H1 (cell line): ENCODE results near the gene LCN12. TPM values are rescaled to one million over a fixed set of nuclear protein-coding genes. Genes with fewer than 3 reads are reported as not detected.

Experiments
- CTCF ChIA-PET: fragments of 300-600 bp; sonication (Branson Sonifier 250); formaldehyde crosslinking; loops from one replicate; lab custom pipeline; 2021; ENCODE audit not compliant: partially characterized antibody; lab: Charles Lee
- POLR2A ChIA-PET: fragments of 300-600 bp; sonication (Branson Sonifier 250); formaldehyde crosslinking; loops from one replicate; lab custom pipeline; 2021; ENCODE audit warnings: inconsistent platforms; ENCODE audit not compliant: partially characterized antibody; lab: Charles Lee
- DNase-seq, 2 experiments: peaks; one replicate each; pipeline versions ENCODE4 v3.0.0 to v3.0.0-alpha.2; 2010 to 2022; ENCODE audit warnings: low spot score in 2 of 2, low read depth in 1 of 2, mixed read lengths in 1 of 2
- FAIRE-seq: peaks from 2 replicates; lab custom pipeline; 2011; peaks lifted over from hg19 to GRCh38; lab: Jason Lieb, UNC
- H2AFZ ChIP-seq: 2 replicates; pipeline ENCODE4 v1.8.1; 2012; ENCODE audit warnings: low read length, inconsistent platforms
- H2AK5ac ChIP-seq: 2 replicates; pipeline ENCODE4 v1.6.1; 2013; ENCODE audit warnings: low read depth, low read length
- H2BK120ac ChIP-seq: replicated peaks from 2 replicates; pipeline ENCODE3; 2013; ENCODE audit warnings: low read depth, low read length, inconsistent platforms
- H2BK12ac ChIP-seq: 2 replicates; pipeline ENCODE4 v1.6.1; 2013; ENCODE audit warnings: low read depth, low read length
- H2BK15ac ChIP-seq: 2 replicates; pipeline ENCODE4 v1.6.1; 2013; ENCODE audit warnings: low read length
- H2BK20ac ChIP-seq: 2 replicates; pipeline ENCODE4 v1.6.1; 2013; ENCODE audit warnings: low read length
- H2BK5ac ChIP-seq: 2 replicates; pipeline ENCODE4 v1.6.1; 2013; ENCODE audit warnings: low read depth, low read length
- H3K14ac ChIP-seq: 2 replicates; pipeline ENCODE4 v1.6.1; 2013; ENCODE audit warnings: inconsistent platforms; ENCODE audit not compliant: insufficient read length
- H3K18ac ChIP-seq: 2 replicates; pipeline ENCODE4 v1.6.1; 2013; ENCODE audit warnings: low read length; ENCODE audit errors: extremely low read depth
- H3K23ac ChIP-seq: 2 replicates; pipeline ENCODE4 v1.6.1; 2013; ENCODE audit warnings: inconsistent platforms; ENCODE audit not compliant: insufficient read length
- H3K23me2 ChIP-seq: 2 replicates; pipeline ENCODE4 v1.6.1; 2013; ENCODE audit warnings: low read depth, low read length
- H3K27ac ChIP-seq: 2 replicates; pipeline ENCODE4 v1.6.1; 2011; ENCODE audit warnings: low read depth, low read length, inconsistent platforms
- H3K27me3 ChIP-seq, 4 experiments: replicated peaks in 1 of 4; 1 replicate in 1 of 4; 2 replicates in 3 of 4; pipeline versions ENCODE4 v1.6.1 to v1.8.1; 2011 to 2013; ENCODE audit warnings: low read length in 3 of 4, mild to moderate bottlenecking in 3 of 4, inconsistent platforms in 2 of 4, mixed read lengths in 2 of 4, moderate library complexity in 1 of 4; ENCODE audit not compliant: control insufficient read depth in 3 of 4, insufficient read depth in 3 of 4; ENCODE audit errors: extremely low read depth in 1 of 4
- H3K36me3 ChIP-seq, 4 experiments: 2 replicates each; pipeline versions ENCODE4 v1.6.1 to v1.8.1; 2011 to 2013; ENCODE audit warnings: mild to moderate bottlenecking in 4 of 4, low read length in 3 of 4, moderate library complexity in 2 of 4, control low read depth in 1 of 4, inconsistent platforms in 1 of 4; ENCODE audit not compliant: insufficient read depth in 4 of 4, control insufficient read depth in 2 of 4
- H3K4ac ChIP-seq: replicated peaks from 2 replicates; pipeline ENCODE3; 2013; ENCODE audit warnings: low read length, low read depth, mixed read lengths, inconsistent platforms; ENCODE audit not compliant: insufficient read length
- H3K4me1 ChIP-seq, 4 experiments: replicated peaks in 1 of 4; 1 replicate in 1 of 4; 2 replicates in 3 of 4; pipeline versions ENCODE4 v1.6.1 to v1.8.1; 2011 to 2013; ENCODE audit warnings: low read length in 3 of 4, inconsistent platforms in 2 of 4, mixed read lengths in 1 of 4; ENCODE audit not compliant: insufficient read depth in 4 of 4, control insufficient read depth in 3 of 4
- H3K4me2 ChIP-seq, 2 experiments: 2 replicates each; pipeline versions ENCODE4 v1.6.1 to v1.8.1; 2011 to 2013; ENCODE audit warnings: low read depth in 2 of 2, low read length in 2 of 2, control low read depth in 1 of 2, inconsistent platforms in 1 of 2, mild to moderate bottlenecking in 1 of 2; ENCODE audit not compliant: insufficient read depth in 1 of 2
- H3K4me3 ChIP-seq, 4 experiments: fragments of 200-600, 300-600 bp in 1 of 4; sonication (generic), shearing (Covaris generic), sonication (Bioruptor Twin) in 1 of 4; 2 replicates each; pipeline versions ENCODE4 v1.5.1 to v1.8.1; 2011 to 2016; ENCODE audit warnings: low read length in 4 of 4, low read depth in 3 of 4, control low read depth in 2 of 4, inconsistent platforms in 2 of 4, mild to moderate bottlenecking in 2 of 4, mixed read lengths in 1 of 4, moderate library complexity in 1 of 4; ENCODE audit not compliant: insufficient read depth in 2 of 4; ENCODE audit errors: extremely low read depth in 1 of 4
- H3K56ac ChIP-seq: replicated peaks from 2 replicates; pipeline ENCODE3; 2013; ENCODE audit warnings: low read depth, mild to moderate bottlenecking, mixed read lengths, low read length, inconsistent platforms; ENCODE audit not compliant: insufficient read length
- H3K79me1 ChIP-seq: 2 replicates; pipeline ENCODE4 v1.6.1; 2013; ENCODE audit warnings: low read depth, low read length, control low read depth
- H3K79me2 ChIP-seq, 2 experiments: 2 replicates each; pipeline versions ENCODE4 v1.6.1 to v1.8.1; 2012 to 2013; ENCODE audit warnings: low read length in 2 of 2, mild to moderate bottlenecking in 2 of 2, inconsistent platforms in 1 of 2; ENCODE audit not compliant: insufficient read depth in 2 of 2, control insufficient read depth in 1 of 2
- H3K9ac ChIP-seq, 4 experiments: replicated peaks in 1 of 4; 1 replicate in 1 of 4; 2 replicates in 3 of 4; pipeline versions ENCODE4 v1.6.1 to v1.8.1; 2011 to 2013; ENCODE audit warnings: low read depth in 3 of 4, low read length in 3 of 4, control low read depth in 2 of 4, mild to moderate bottlenecking in 2 of 4, moderate library complexity in 2 of 4, inconsistent platforms in 1 of 4; ENCODE audit errors: extremely low read depth in 1 of 4
- H3K9me3 ChIP-seq, 2 experiments: 2 replicates each; pipeline versions ENCODE4 v1.6.1 to v1.8.1; 2012 to 2013; ENCODE audit warnings: mild to moderate bottlenecking in 2 of 2, moderate library complexity in 2 of 2, control low read depth in 1 of 2, inconsistent platforms in 1 of 2, low read depth in 1 of 2, low read length in 1 of 2, mixed read lengths in 1 of 2; ENCODE audit not compliant: insufficient read depth in 2 of 2
- H4K20me1 ChIP-seq, 2 experiments: replicated peaks in 1 of 2; 2 replicates each; pipeline versions ENCODE3 to v1.8.1; 2011 to 2013; ENCODE audit warnings: inconsistent platforms in 2 of 2, low read length in 2 of 2, mild to moderate bottlenecking in 1 of 2; ENCODE audit not compliant: insufficient read depth in 2 of 2, control insufficient read depth in 1 of 2
- H4K5ac ChIP-seq: 2 replicates; pipeline ENCODE4 v1.6.1; 2013; ENCODE audit warnings: low read length, low read depth, mixed read lengths, inconsistent platforms; ENCODE audit not compliant: insufficient read length
- H4K8ac ChIP-seq: 2 replicates; pipeline ENCODE4 v1.8.0; 2013; ENCODE audit warnings: mild to moderate bottlenecking, moderate library complexity, low read length, inconsistent platforms; ENCODE audit not compliant: insufficient read depth; ENCODE audit errors: extremely low read depth
- H4K91ac ChIP-seq: replicated peaks from 2 replicates; pipeline ENCODE3; 2013; ENCODE audit warnings: low read length, mixed read lengths, inconsistent platforms; ENCODE audit not compliant: insufficient read length
- KDM4A ChIP-seq: IDR thresholded peaks from one replicate; pipeline ENCODE4 v1.7.1; 2012; ENCODE audit warnings: low read depth, mild to moderate bottlenecking, moderate library complexity, low read length, inconsistent platforms; ENCODE audit not compliant: severe bottlenecking
- MAX ChIP-seq: IDR thresholded peaks from 2 replicates; pipeline ENCODE4 v1.6.1; 2012; ENCODE audit warnings: inconsistent platforms
- NRF1 ChIP-seq: IDR thresholded peaks from 2 replicates; pipeline ENCODE4 v1.6.1; 2011; ENCODE audit warnings: mild to moderate bottlenecking, low read depth, low read length, improper control_type of control experiment
- PHF8 ChIP-seq: fragments of 200-600 bp; sonication (generic); conservative IDR thresholded peaks from 2 replicates; pipeline ENCODE4 v1.7.1; 2012; ENCODE audit warnings: low read depth, mild to moderate bottlenecking, inconsistent platforms, low read length, moderate library complexity
- SIN3A ChIP-seq, 2 experiments: IDR thresholded peaks in 1 of 2; conservative IDR thresholded peaks in 1 of 2; 2 replicates each; pipeline ENCODE4 v1.6.1; 2011 to 2012; ENCODE audit warnings: low read length in 2 of 2, improper control_type of control experiment in 1 of 2, low read depth in 1 of 2, mild to moderate bottlenecking in 1 of 2
- SP1 ChIP-seq: IDR thresholded peaks from 2 replicates; pipeline ENCODE4 v1.6.1; 2011; ENCODE audit warnings: low read depth, low read length
- SP2 ChIP-seq: IDR thresholded peaks from 2 replicates; pipeline ENCODE4 v1.6.1; 2012; ENCODE audit warnings: mild to moderate bottlenecking, low read length, inconsistent platforms
- SP4 ChIP-seq: IDR thresholded peaks from 2 replicates; pipeline ENCODE4 v1.6.1; 2012; ENCODE audit warnings: low read length, inconsistent platforms
- TCF12 ChIP-seq: IDR thresholded peaks from 2 replicates; pipeline ENCODE4 v1.6.1; 2011; ENCODE audit warnings: low read depth, mild to moderate bottlenecking, low read length
- ZNF274 ChIP-seq: IDR thresholded peaks from 2 replicates; pipeline ENCODE4 v1.7.0; 2012; ENCODE audit warnings: low read length, borderline replicate concordance; ENCODE audit errors: extremely low read depth
- WGBS, 2 experiments: shearing (Covaris generic) in 1 of 2; methylation state at CpG; one replicate each; pipeline versions ENCODE4 v1.1.6 to v1.1.7; 2013 to 2015; ENCODE audit warnings: low lambda C conversion rate in 2 of 2, mixed read lengths in 2 of 2, inconsistent platforms in 1 of 2, low coverage in 1 of 2, missing lambda C conversion rate in 1 of 2; ENCODE audit not compliant: insufficient replicate concordance in 2 of 2, insufficient coverage in 1 of 2, insufficient read length in 1 of 2; ENCODE audit errors: extremely low coverage in 1 of 2, missing lambda C conversion rate in 1 of 2; 5-methylcytosine and 5-hydroxymethylcytosine counted together
- polyA plus RNA-seq, 7 experiments: library from polyadenylated mRNA; depleted of rRNA in 3 of 7; stranded (reverse) in 5 of 7; unstranded in 2 of 7; fragments of >200 nt in 5 of 7; fragments of 200-250 nt in 2 of 7; gene quantifications; 1 replicate in 5 of 7; 2 replicates in 1 of 7; 4 replicates in 1 of 7; pipeline versions ENCODE4 v1.2.1 to v1.2.3, GENCODE V29; 2011 to 2013; ENCODE audit warnings: missing spikeins in 2 of 7, mixed read lengths in 2 of 7
- total RNA-seq: library from RNA; stranded (reverse); fragmentation: NEBNext Ultra II Directional; extraction: Animal tissue kit (Norgen Biotek cat#: 25700); gene quantifications from 2 replicates; pipeline ENCODE4 v1.2.1, GENCODE V29; 2021

The LCN12 gene
- total and polyA plus RNA-seq, 2 of the 8 experiments (the other 6 are each of a cell fraction or from before 2014, with no cell fraction given): 1.1 to 1.7 TPM

- Histone ChIP-seq H3K79me1 (no peaks in the 10 kb centered on the region), H4K5ac (peak overlapping the region; percentile 80), H2BK15ac (peak overlapping the region; percentile 88; the same call in 1 of the 2 replicates), H4K8ac (peak overlapping the region; percentile 90), H3K9ac (peak overlapping the region in 3 of 4 experiments; percentile 38 to 56 (median 47); a peak in 5 of 7 replicates), H3K23ac (no peak overlapping the region), H3K18ac (peak overlapping the region; percentile 97), H3K4ac (peak overlapping the region; percentile 78), H3K27ac (peak overlapping the region; percentile 20; the same call in 1 of the 2 replicates), H3K4me2 (peak overlapping the region; percentile 35 to 86), H3K56ac (peak overlapping the region; percentile 69), H3K14ac (no peak overlapping the region), H2AFZ (no peak overlapping the region), H3K4me3 (peak overlapping the region; percentile 36 to 55 (median 49)), H2BK120ac (peak overlapping the region; percentile 87), H3K9me3 (no peaks in the 10 kb centered on the region), H2BK20ac (no peak overlapping the region), H2BK12ac (0 out of 2 replicates have a peak overlapping the region, but pooled peaks have one; percentile 71), H2AK5ac (0 out of 2 replicates have a peak overlapping the region, but pooled peaks have one; percentile 42), H3K27me3 (no peaks in the 10 kb centered on the region), H3K4me1 (peaks cover 0 to 16% (median 11%) of the 10 kb centered on the region in 4 experiments; a peak in 5 of 7 replicates), H3K36me3 (no peaks in the 10 kb centered on the region), H3K79me2 (no peaks in the 10 kb centered on the region), H4K91ac (peak overlapping the region; percentile 89), H2BK5ac (peak overlapping the region; percentile 93; the same call in 1 of the 2 replicates), H3K23me2 (peaks cover 3% of the 10 kb centered on the region; the same call in 1 of the 2 replicates), H4K20me1 (no peaks in the 10 kb centered on the region)
- ChIA-PET CTCF (interaction anchor here (3.1 to 3.2 kb wide), 2 partner anchors 26 to 41 kb away, joined by 19 to 31 read pairs; partner anchors contain the start of gene PAXX), POLR2A (interaction anchor here (0.7 to 1.3 kb wide), 2 partner anchors 43 to 74 kb away, joined by 3 read pairs; no protein-coding TSS in a partner anchor)
- FAIRE-seq (no peak), DNase-seq (peak; percentile 84 to 99)
- WGBS, 2 experiments: 19% methylated on average over 27 of the region's 63 CpGs; no CpG with 5 or more reads in 1 of the 2 experiments
- TF ChIP-seq KDM4A (peak; percentile 42), SP4 (no peak), MAX (peak; percentile 76), SP2 (no peak), NRF1 (0 out of 2 replicates have a peak, but pooled peaks have one; percentile 1), SP1 (peak; percentile 77), TCF12 (0 out of 2 replicates have a peak, but pooled peaks have one; percentile 6), SIN3A (conservative IDR thresholded peaks at IDR 0.05 in 1 of 2, IDR thresholded peaks at IDR 0.05 in 1 of 2; ENCODE audit: low read depth in 1 of 2, low read length in 2 of 2) (peak in 1 of 2 experiments; percentile 39; a peak in 2 of 4 replicates), PHF8 (peak; percentile 71; the same call in 1 of the 2 replicates), ZNF274 (no peak)
Observed at GRCh38 chr9:136949817-136950655, 2.0 kb upstream of the LCN12 start.
